Calu3 (cell line): ENCODE data around the gene SLC38A9. TPM values are rescaled to one million over a fixed set of nuclear protein-coding genes. Genes with fewer than 3 reads are reported as not detected.

Experiments
- BruUV-seq: library from RNA; stranded (reverse); fragments of 400-500 nt; replicated peaks from 2 replicates; lab custom pipeline; 2021; lab: Mats Ljungman, UMichigan
- CTCF ChIA-PET: fragments of 300-600 bp; sonication (Branson Sonifier 250); formaldehyde crosslinking; loops from one replicate; lab custom pipeline; 2022; ENCODE audit warnings: antibody characterized with exemption; lab: Charles Lee
- DNase-seq: peaks from one replicate; pipeline ENCODE4 v3.0.0; 2022
- H3K27ac Mint-ChIP-seq: one replicate; pipeline ENCODE4 v1.8.0; 2022; ENCODE audit warnings: mixed read lengths; ENCODE audit not compliant: unreplicated experiment
- H3K27me3 Mint-ChIP-seq: one replicate; pipeline ENCODE4 v1.8.0; 2022; ENCODE audit warnings: mixed read lengths; ENCODE audit not compliant: unreplicated experiment
- H3K36me3 Mint-ChIP-seq: one replicate; pipeline ENCODE4 v1.8.0; 2022; ENCODE audit warnings: mild to moderate bottlenecking, moderate library complexity, mixed read lengths; ENCODE audit not compliant: insufficient read depth, unreplicated experiment
- H3K4me1 Mint-ChIP-seq: one replicate; pipeline ENCODE4 v1.8.0; 2022; ENCODE audit warnings: mild to moderate bottlenecking, low read depth, mixed read lengths; ENCODE audit not compliant: unreplicated experiment
- H3K4me3 Mint-ChIP-seq: one replicate; pipeline ENCODE4 v1.8.0; 2022; ENCODE audit warnings: mild to moderate bottlenecking, low read depth, moderate library complexity, mixed read lengths; ENCODE audit not compliant: unreplicated experiment
- H3K9me3 Mint-ChIP-seq: one replicate; pipeline ENCODE4 v1.8.0; 2022; ENCODE audit warnings: low read depth, mixed read lengths; ENCODE audit not compliant: unreplicated experiment
- CTCF ChIP-seq: fragments of 200-600 bp; IDR thresholded peaks from one replicate; pipeline ENCODE4 v1.8.0; 2022; ENCODE audit warnings: antibody characterized with exemption; ENCODE audit not compliant: unreplicated experiment
- intact Hi-C: fragments of 100-400 bp; cut with micrococcal nuclease; formaldehyde crosslinking; loops from one replicate; pipeline ENCODE4 v1.10.0; 2022; ENCODE audit not compliant: unreplicated experiment
- total RNA-seq: library from RNA; stranded (reverse); gene quantifications from 2 replicates; pipeline ENCODE4 v1.2.3, GENCODE V29; 2022

SLC38A9 gene
- total RNA-seq, 1 experiment from 2014 or later: 30.5 TPM

- no peak overlapping the region for H3K27ac Mint-ChIP-seq
- TF ChIP-seq CTCF: no peak
- no peaks in the 10 kb centered on the region for H3K27me3 Mint-ChIP-seq
- no peak overlapping the region for H3K4me3 Mint-ChIP-seq
- no TSS peak for BruUV-seq
- CTCF ChIA-PET: interaction anchor here (0.7 kb wide), 1 partner anchor 117 kb away, joined by 3 read pairs; no protein-coding TSS in a partner anchor
- peaks cover 17% of the 10 kb centered on the region for H3K36me3 Mint-ChIP-seq
- H3K9me3 Mint-ChIP-seq: no peaks in the 10 kb centered on the region
- H3K4me1 Mint-ChIP-seq: no peaks in the 10 kb centered on the region
- no peak for DNase-seq
- intact Hi-C loops: no loop called here
Measured at GRCh38 chr5:55708732-55709131, 3.4 kb downstream of the SLC38A9 start.

- Mint-ChIP-seq H3K36me3 (no peaks in the 10 kb centered on the region), H3K4me3 (no peak overlapping the region), H3K27ac (no peak overlapping the region), H3K4me1 (no peaks in the 10 kb centered on the region), H3K27me3 (no peaks in the 10 kb centered on the region), H3K9me3 (no peaks in the 10 kb centered on the region)
- TF ChIP-seq CTCF: no peak
- no peak for DNase-seq
- BruUV-seq: no TSS peak
- intact Hi-C loops: no loop called here
- CTCF ChIA-PET: no interaction called here
Measured at GRCh38 chr5:55706230-55706629, 5.9 kb downstream of the SLC38A9 start.

GRCh38 chr5:55702598-55703345 is 9.4 kb downstream of the SLC38A9 start:
- CTCF ChIA-PET: interaction anchor here (0.6 kb wide), 1 partner anchor 533 kb away, joined by 3 read pairs; no protein-coding TSS in a partner anchor
- no TSS peak for BruUV-seq
- no peak for TF ChIP-seq CTCF
- Mint-ChIP-seq H3K27ac (no peak overlapping the region), H3K4me3 (no peak overlapping the region), H3K36me3 (no peaks in the 10 kb centered on the region), H3K27me3 (no peaks in the 10 kb centered on the region), H3K4me1 (no peaks in the 10 kb centered on the region), H3K9me3 (no peaks in the 10 kb centered on the region)
- intact Hi-C loops: no loop called here
- no peak for DNase-seq

DNA sequence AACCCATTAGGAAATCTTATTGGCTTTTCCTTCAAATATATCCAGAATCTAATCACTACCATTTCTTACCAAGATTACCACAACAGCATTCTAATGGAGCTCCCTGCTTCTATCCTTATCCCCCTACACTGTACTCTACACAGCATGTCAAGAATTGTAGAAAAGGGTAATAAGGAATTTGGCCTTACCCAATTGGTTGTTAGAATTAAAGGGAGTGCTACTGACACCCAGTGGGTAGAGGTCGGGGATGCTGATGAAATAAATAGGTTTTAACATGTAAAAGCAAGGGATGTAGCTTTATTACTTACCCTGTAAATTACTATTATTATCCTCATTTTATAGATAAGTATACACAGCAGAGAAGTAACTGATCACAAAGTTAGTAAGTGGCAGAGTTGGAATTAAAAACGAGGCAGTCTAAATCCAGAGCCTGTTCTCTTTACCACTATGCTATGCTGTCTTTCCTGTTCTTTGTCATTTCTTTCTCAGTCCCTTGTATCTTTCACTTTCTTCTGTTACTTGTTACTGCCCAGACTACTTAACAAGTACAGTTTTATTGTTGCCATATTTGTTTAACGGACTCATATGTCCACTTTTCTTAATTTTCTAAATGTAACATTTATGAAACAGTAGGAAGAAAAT is 10.5 kb downstream of the SLC38A9 start:
- no peak overlapping the region for H3K27ac Mint-ChIP-seq

More for the DNA sequence above, 10.5 kb downstream of the SLC38A9 start:
- BruUV-seq: no TSS peak
- Mint-ChIP-seq H3K4me1 (no peaks in the 10 kb centered on the region), H3K36me3 (peaks cover 4% of the 10 kb centered on the region), H3K27me3 (no peaks in the 10 kb centered on the region), H3K4me3 (no peak overlapping the region), H3K9me3 (no peaks in the 10 kb centered on the region)
- CTCF ChIA-PET: no interaction called here
- intact Hi-C loops: no loop called here
- DNase-seq: no peak
- no peak for TF ChIP-seq CTCF
